MCF 10A (cell line): ENCODE results near the gene DIDO1. TPM values are rescaled to one million over a fixed set of nuclear protein-coding genes. Genes with fewer than 3 reads are reported as not detected.

Source experiments
- BruUV-seq: library from RNA; stranded (reverse); fragments of 400-500 nt; replicated peaks from 2 replicates; lab custom pipeline; 2021; lab: Mats Ljungman, UMichigan
- CTCF ChIA-PET: fragments of 300-600 bp; sonication (Branson Sonifier 250); formaldehyde crosslinking; extraction: SDS; loops from one replicate; lab custom pipeline; 2021; ENCODE audit warnings: antibody characterized with exemption, inconsistent platforms; lab: Yijun Ruan, JAX
- POLR2A ChIA-PET: fragments of 300-600, 350-650 bp; sonication (Branson Sonifier 250); formaldehyde crosslinking; extraction: SDS; loops from one replicate; lab custom pipeline; 2020; ENCODE audit warnings: antibody characterized with exemption, inconsistent platforms; lab: Yijun Ruan, JAX
- DNase-seq: peaks from one replicate; pipeline ENCODE4 v3.0.0-alpha.2; 2018; ENCODE audit not compliant: unreplicated experiment
- H3K27ac Mint-ChIP-seq: one replicate; pipeline ENCODE4 v1.8.0; 2022; ENCODE audit warnings: mild to moderate bottlenecking, low read depth, mixed read lengths; ENCODE audit not compliant: unreplicated experiment
- H3K27me3 Mint-ChIP-seq: one replicate; pipeline ENCODE4 v1.8.0; 2022; ENCODE audit warnings: mixed read lengths; ENCODE audit not compliant: insufficient read depth, unreplicated experiment
- H3K36me3 Mint-ChIP-seq: one replicate; pipeline ENCODE4 v1.8.0; 2022; ENCODE audit warnings: mild to moderate bottlenecking, moderate library complexity, mixed read lengths; ENCODE audit not compliant: insufficient read depth, unreplicated experiment
- H3K4me1 Mint-ChIP-seq: one replicate; pipeline ENCODE4 v1.8.0; 2022; ENCODE audit warnings: mixed read lengths; ENCODE audit not compliant: insufficient read depth, unreplicated experiment
- H3K4me3 Mint-ChIP-seq: one replicate; pipeline ENCODE4 v1.8.0; 2022; ENCODE audit warnings: mild to moderate bottlenecking, moderate library complexity, mixed read lengths; ENCODE audit not compliant: unreplicated experiment
- H3K9me3 Mint-ChIP-seq: one replicate; pipeline ENCODE4 v1.8.0; 2022; ENCODE audit warnings: mixed read lengths; ENCODE audit not compliant: unreplicated experiment
- intact Hi-C: fragments of 100-400 bp; cut with micrococcal nuclease; formaldehyde crosslinking; loops from 2 replicates; pipeline ENCODE4 v1.14.1; 2022
- total RNA-seq: library from RNA; stranded (reverse); gene quantifications from 2 replicates; pipeline ENCODE4 v1.2.3, GENCODE V29; 2022
- TF ChIP-seq, protein P1 (sequence below): fragments of 200-600 bp; IDR thresholded peaks from one replicate; pipeline ENCODE4 v1.8.0; 2022; ENCODE audit warnings: antibody characterized with exemption, mild to moderate bottlenecking; ENCODE audit not compliant: unreplicated experiment

The DIDO1 gene
- total RNA-seq, 1 experiment from 2014 or later: 36.8 TPM

DNA sequence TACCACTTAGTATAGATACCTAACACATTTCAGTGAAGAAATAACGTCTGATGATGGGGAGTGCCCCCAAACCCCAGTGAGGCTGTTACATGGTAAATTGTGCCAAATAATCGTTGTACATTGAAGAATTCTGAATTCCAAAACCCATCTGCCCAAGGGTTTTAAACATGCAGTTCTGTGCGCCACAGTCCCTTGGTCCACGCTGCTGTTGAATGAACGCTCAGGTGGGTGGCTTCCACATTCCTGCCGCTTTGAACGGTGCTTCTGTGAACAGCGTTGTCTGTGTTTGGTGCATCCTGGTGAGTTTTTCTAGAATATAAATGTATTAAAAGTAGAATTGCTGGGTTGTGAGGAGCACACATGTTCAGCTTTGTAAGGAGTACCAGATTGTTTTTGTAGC lies 14.6 kb upstream of the DIDO1 start:
- no TSS peak for BruUV-seq
- no peak overlapping the region for H3K27ac Mint-ChIP-seq
- peak overlapping the region; percentile 21 for H3K4me3 Mint-ChIP-seq
- H3K4me1 Mint-ChIP-seq: peaks cover 11% of the 10 kb centered on the region
- intact Hi-C loops: no loop called here
- TF ChIP-seq, protein P1, sequence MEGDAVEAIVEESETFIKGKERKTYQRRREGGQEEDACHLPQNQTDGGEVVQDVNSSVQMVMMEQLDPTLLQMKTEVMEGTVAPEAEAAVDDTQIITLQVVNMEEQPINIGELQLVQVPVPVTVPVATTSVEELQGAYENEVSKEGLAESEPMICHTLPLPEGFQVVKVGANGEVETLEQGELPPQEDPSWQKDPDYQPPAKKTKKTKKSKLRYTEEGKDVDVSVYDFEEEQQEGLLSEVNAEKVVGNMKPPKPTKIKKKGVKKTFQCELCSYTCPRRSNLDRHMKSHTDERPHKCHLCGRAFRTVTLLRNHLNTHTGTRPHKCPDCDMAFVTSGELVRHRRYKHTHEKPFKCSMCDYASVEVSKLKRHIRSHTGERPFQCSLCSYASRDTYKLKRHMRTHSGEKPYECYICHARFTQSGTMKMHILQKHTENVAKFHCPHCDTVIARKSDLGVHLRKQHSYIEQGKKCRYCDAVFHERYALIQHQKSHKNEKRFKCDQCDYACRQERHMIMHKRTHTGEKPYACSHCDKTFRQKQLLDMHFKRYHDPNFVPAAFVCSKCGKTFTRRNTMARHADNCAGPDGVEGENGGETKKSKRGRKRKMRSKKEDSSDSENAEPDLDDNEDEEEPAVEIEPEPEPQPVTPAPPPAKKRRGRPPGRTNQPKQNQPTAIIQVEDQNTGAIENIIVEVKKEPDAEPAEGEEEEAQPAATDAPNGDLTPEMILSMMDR: no peak
- ChIA-PET CTCF (interaction anchor here (0.5 to 0.7 kb wide), 3 partner anchors 36 to 637 kb away, joined by 3 read pairs; no protein-coding TSS in a partner anchor), POLR2A (interaction anchor here (0.8 kb wide), 1 partner anchor 10 kb away, joined by 3 read pairs; no protein-coding TSS in a partner anchor)
- H3K36me3 Mint-ChIP-seq: peaks cover 49% of the 10 kb centered on the region
- no peak for DNase-seq
- no peaks in the 10 kb centered on the region for H3K9me3 Mint-ChIP-seq
- no peaks in the 10 kb centered on the region for H3K27me3 Mint-ChIP-seq

DNA sequence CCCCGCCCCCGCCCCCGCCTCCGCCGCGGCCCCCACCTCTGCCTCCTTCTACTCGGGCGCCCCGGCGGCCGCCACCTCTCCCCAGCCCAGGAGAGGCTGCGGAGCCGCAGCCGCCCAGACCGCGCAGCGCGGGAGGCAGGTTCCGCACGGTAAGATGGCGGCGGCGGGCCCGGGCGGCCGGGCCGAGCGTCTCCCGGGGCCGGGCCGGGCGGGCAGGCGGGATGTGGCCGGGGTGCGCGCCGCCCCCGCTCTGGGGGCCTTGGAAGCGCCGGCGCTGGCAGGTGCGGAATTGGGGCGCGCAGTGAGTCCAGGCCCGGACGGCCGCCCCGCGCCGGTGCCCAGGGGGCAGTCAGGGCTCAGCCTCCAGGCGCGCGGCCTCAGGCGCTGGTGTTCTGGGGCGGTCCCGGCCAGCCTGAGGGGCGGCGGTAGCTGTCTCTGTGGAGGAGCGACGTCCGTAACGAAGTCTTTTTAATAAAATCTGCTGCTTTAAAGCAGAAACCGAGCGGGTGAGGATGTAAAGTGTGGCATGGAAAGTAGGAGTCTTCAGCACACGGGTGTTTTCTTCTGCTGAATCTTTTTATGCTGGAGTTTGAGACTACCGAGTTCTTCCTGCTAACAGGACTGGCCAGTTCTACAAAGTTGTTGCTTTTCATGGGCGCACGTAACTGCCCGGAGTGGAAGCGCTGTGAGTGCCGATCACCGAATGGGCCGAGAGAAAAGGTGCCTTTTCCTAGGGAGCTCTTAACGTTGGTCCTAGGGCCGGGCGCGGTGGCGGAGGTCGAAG lies 12.0 kb upstream of the DIDO1 start, which contains the start of gene GID8:
TSS of gene GID8 (plus strand) at position 43 of the 784 bp plus-strand sequence. CDS start 3,356 bp downstream, outside the sequence.
- ChIA-PET POLR2A (interaction anchor here (0.6 to 6.4 kb wide), 20 partner anchors 8 to 778 kb away, joined by 3 to 341 read pairs (median 6); partner anchors contain the start of genes DIDO1, MRGBP, RTEL1 and TCFL5), CTCF (interaction anchor here (0.5 to 2.0 kb wide), 5 partner anchors 11 to 81 kb away, joined by 3 to 11 read pairs (median 3); partner anchors contain the start of gene DIDO1)
- DNase-seq: peak; percentile 34
- Mint-ChIP-seq H3K27me3 (no peaks in the 10 kb centered on the region), H3K9me3 (no peaks in the 10 kb centered on the region), H3K27ac (peak within 1 kb of the TSS; percentile 97), H3K36me3 (peaks cover 25% of the 10 kb centered on the region), H3K4me1 (peaks cover 12% of the 10 kb centered on the region), H3K4me3 (no peak within 1 kb of the TSS)
- intact Hi-C loops: no loop called here
- TSS peak; percentile 28 for BruUV-seq
- TF ChIP-seq, protein P1: no peak

DNA sequence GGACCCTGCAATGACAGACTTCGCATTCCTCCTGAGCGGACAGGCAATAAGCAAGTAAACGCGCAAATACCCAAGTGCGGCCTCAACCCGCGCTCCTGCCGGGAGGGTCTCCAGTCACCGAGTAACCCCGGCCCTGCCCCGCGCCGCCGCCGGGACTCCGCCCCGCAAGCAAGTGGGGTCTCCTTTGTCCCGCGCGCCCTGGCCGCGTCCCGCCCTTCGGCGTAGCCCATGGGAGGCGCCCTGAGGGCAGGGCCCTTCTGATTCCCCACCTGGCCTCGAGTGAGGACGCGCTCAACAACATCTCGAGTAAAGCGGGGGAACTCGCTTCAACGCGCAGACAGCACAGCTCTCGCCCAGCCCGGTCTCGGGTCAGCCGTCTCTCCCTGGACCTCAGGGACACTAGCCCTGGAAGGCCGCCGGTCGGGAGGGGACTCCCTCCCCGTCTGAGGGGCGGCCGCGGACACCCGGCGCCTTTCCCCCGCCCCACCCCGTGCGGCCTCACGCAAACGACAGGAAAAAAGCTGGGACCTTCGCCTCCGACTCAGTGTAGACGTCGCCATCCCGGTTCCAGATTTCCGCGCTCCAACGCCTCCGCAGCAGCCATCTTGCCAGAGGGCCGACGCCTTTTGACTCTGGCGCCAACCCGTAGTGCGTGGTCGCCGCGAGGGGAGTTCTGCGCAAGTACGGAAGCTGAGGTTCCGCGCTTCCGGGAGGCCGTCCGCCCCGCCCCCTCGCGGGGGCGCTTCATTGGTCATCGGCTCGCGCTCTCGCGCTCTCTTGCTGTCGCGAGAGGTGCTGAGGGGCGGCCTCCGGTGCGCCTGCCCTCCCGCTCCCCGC lies 11.2 kb upstream of the DIDO1 start:
- Mint-ChIP-seq H3K4me1 (peaks cover 15% of the 10 kb centered on the region), H3K27ac (peak overlapping the region; percentile 97), H3K9me3 (no peaks in the 10 kb centered on the region), H3K4me3 (no peak overlapping the region), H3K27me3 (no peaks in the 10 kb centered on the region), H3K36me3 (peaks cover 29% of the 10 kb centered on the region)
- CTCF ChIA-PET: interaction anchor here (0.7 to 2.0 kb wide), 3 partner anchors 10 to 36 kb away, joined by 3 to 11 read pairs (median 3); partner anchors contain the start of gene DIDO1
- BruUV-seq: no TSS peak
- intact Hi-C loops: no loop called here
- POLR2A ChIA-PET: interaction anchor here (0.6 to 6.4 kb wide), 22 partner anchors 8 to 777 kb away, joined by 3 to 341 read pairs (median 4); partner anchors contain the start of genes DIDO1, MRGBP, RPS21 and RTEL1
- TF ChIP-seq, protein P1: no peak
- peak; percentile 94 for DNase-seq
